Measurements from ENCODE around the gene SLC6A20. TPM values are rescaled to one million over a fixed set of nuclear protein-coding genes. Genes with fewer than 3 reads are reported as not detected.

SLC6A20 gene, protein sequence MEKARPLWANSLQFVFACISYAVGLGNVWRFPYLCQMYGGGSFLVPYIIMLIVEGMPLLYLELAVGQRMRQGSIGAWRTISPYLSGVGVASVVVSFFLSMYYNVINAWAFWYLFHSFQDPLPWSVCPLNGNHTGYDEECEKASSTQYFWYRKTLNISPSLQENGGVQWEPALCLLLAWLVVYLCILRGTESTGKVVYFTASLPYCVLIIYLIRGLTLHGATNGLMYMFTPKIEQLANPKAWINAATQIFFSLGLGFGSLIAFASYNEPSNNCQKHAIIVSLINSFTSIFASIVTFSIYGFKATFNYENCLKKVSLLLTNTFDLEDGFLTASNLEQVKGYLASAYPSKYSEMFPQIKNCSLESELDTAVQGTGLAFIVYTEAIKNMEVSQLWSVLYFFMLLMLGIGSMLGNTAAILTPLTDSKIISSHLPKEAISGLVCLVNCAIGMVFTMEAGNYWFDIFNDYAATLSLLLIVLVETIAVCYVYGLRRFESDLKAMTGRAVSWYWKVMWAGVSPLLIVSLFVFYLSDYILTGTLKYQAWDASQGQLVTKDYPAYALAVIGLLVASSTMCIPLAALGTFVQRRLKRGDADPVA
- 0.89 TPM for total RNA-seq (2021; ENCODE audit: unreplicated experiment)
- polyA plus RNA-seq (2012) = 0.78 and 1.8 TPM in 2 replicates
- percentile 29 among the genes with signal in this experiment for Bru-seq, nascent RNA
- BruChase-seq, experiment 1, labeled RNA remaining after a 6-hour chase = percentile 28 among the genes with signal in this experiment
- percentile 32 among the genes with signal in this experiment for BruChase-seq, experiment 2, labeled RNA remaining after a 2-hour chase
- long read RNA-seq = 0 reads

DNA sequence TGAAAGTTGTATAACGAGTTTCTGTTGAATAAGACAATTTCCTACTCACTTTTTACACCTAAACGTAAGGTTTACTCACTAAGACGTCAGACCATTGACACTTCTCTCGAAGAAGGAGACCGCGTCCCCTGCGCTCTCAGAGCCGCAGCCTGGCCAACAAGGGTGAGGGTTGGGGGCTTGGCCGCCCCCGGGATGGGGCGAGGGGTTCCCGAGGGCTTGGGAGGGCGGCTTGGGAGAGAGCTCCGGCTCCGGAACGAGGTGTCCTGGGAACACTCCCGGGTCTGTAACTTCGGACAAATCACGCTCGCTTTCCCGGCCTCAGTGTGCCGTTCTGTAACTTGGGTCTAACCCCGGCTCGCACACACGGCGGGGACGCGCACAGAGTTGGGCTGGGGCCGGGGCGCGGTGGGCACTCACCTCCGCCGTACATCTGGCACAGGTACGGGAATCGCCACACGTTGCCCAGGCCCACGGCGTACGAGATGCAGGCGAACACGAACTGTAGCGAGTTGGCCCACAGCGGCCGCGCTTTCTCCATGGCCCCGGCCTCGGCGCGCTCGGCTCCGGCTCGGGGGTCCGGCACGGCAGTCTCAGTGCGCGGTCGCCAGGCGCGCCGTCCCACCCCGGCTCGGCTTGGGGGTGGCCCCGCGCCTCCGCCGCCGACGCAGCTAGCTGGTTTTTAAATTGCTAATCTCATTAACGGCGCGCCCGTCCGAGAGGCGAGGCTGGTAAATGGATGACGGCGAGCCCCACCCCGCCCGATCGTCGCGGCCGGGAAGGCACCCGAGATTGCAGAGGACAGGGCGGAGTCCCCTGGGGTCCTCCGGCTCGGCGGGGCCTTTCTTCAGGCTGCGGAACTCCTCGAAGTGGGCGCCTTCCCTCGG, at the start of gene SLC6A20:
TSS of gene SLC6A20 (minus strand) at position 655 of the 884 bp plus-strand sequence. CDS start at position 538, 117 bp downstream.
- H3K9me3 ChIP-seq (ENCODE audit: control insufficient read depth in 1 of 2, insufficient read depth in 1 of 2, low read depth in 1 of 2, low read length in 2 of 2) = no peaks in the 10 kb centered on the region
- ChIA-PET RAD21 (ENCODE audit: low non-redundant PET in 1 of 2, low total read pairs in 2 of 2, uncharacterized antibody in 2 of 2, unreplicated experiment in 2 of 2) (no interaction called here), CTCF (interaction anchor here (1.3 kb wide), 1 partner anchor 35 kb away, joined by 3 read pairs; no protein-coding TSS in a partner anchor), POLR2A (no interaction called here)
- peak; percentile 59 for ATAC-seq
- no peak for TF ChIP-seq ZNF274 (IDR thresholded peaks at IDR 0.05; ENCODE audit: low read depth, low read length)
- TF ChIP-seq EGR1 (IDR thresholded peaks at IDR 0.05; ENCODE audit: low read depth) = no peak
- TF ChIP-seq SP1 (IDR thresholded peaks at IDR 0.05; ENCODE audit: low read depth) = no peak
- no peak for TF ChIP-seq POLR2AphosphoS5 (IDR thresholded peaks at IDR 0.05; ENCODE audit: low read depth, low read length)
- TF ChIP-seq, protein P1, sequence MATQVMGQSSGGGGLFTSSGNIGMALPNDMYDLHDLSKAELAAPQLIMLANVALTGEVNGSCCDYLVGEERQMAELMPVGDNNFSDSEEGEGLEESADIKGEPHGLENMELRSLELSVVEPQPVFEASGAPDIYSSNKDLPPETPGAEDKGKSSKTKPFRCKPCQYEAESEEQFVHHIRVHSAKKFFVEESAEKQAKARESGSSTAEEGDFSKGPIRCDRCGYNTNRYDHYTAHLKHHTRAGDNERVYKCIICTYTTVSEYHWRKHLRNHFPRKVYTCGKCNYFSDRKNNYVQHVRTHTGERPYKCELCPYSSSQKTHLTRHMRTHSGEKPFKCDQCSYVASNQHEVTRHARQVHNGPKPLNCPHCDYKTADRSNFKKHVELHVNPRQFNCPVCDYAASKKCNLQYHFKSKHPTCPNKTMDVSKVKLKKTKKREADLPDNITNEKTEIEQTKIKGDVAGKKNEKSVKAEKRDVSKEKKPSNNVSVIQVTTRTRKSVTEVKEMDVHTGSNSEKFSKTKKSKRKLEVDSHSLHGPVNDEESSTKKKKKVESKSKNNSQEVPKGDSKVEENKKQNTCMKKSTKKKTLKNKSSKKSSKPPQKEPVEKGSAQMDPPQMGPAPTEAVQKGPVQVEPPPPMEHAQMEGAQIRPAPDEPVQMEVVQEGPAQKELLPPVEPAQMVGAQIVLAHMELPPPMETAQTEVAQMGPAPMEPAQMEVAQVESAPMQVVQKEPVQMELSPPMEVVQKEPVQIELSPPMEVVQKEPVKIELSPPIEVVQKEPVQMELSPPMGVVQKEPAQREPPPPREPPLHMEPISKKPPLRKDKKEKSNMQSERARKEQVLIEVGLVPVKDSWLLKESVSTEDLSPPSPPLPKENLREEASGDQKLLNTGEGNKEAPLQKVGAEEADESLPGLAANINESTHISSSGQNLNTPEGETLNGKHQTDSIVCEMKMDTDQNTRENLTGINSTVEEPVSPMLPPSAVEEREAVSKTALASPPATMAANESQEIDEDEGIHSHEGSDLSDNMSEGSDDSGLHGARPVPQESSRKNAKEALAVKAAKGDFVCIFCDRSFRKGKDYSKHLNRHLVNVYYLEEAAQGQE (IDR thresholded peaks at IDR 0.05; ENCODE audit: low read depth) = no peak
- TF ChIP-seq YY1 (IDR thresholded peaks at IDR 0.05; ENCODE audit: extremely low read depth, insufficient replicate concordance, low read depth, low read length) = no peak
- TF ChIP-seq EZH2phosphoT487 (IDR thresholded peaks at IDR 0.05; ENCODE audit: borderline replicate concordance) = no peak
- TF ChIP-seq, protein P2, sequence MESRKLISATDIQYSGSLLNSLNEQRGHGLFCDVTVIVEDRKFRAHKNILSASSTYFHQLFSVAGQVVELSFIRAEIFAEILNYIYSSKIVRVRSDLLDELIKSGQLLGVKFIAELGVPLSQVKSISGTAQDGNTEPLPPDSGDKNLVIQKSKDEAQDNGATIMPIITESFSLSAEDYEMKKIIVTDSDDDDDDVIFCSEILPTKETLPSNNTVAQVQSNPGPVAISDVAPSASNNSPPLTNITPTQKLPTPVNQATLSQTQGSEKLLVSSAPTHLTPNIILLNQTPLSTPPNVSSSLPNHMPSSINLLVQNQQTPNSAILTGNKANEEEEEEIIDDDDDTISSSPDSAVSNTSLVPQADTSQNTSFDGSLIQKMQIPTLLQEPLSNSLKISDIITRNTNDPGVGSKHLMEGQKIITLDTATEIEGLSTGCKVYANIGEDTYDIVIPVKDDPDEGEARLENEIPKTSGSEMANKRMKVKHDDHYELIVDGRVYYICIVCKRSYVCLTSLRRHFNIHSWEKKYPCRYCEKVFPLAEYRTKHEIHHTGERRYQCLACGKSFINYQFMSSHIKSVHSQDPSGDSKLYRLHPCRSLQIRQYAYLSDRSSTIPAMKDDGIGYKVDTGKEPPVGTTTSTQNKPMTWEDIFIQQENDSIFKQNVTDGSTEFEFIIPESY (IDR thresholded peaks at IDR 0.05; ENCODE audit: extremely low read depth, insufficient replicate concordance, low read length) = no peak
- no peak for TF ChIP-seq MAX (IDR thresholded peaks at IDR 0.05)
- no peak for TF ChIP-seq FOSL1 (IDR thresholded peaks at IDR 0.05; ENCODE audit: low read depth)
- TF ChIP-seq ZFX (IDR thresholded peaks at IDR 0.05) = no peak
- TF ChIP-seq SIN3A (IDR thresholded peaks at IDR 0.05; ENCODE audit: low read depth) = no peak
- TF ChIP-seq SRF (IDR thresholded peaks at IDR 0.05; ENCODE audit: low read depth) = no peak
- TF ChIP-seq, protein P3, sequence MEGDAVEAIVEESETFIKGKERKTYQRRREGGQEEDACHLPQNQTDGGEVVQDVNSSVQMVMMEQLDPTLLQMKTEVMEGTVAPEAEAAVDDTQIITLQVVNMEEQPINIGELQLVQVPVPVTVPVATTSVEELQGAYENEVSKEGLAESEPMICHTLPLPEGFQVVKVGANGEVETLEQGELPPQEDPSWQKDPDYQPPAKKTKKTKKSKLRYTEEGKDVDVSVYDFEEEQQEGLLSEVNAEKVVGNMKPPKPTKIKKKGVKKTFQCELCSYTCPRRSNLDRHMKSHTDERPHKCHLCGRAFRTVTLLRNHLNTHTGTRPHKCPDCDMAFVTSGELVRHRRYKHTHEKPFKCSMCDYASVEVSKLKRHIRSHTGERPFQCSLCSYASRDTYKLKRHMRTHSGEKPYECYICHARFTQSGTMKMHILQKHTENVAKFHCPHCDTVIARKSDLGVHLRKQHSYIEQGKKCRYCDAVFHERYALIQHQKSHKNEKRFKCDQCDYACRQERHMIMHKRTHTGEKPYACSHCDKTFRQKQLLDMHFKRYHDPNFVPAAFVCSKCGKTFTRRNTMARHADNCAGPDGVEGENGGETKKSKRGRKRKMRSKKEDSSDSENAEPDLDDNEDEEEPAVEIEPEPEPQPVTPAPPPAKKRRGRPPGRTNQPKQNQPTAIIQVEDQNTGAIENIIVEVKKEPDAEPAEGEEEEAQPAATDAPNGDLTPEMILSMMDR (IDR thresholded peaks at IDR 0.05 in 2 of 3, conservative IDR thresholded peaks at IDR 0.05 in 1 of 3; ENCODE audit: borderline replicate concordance in 1 of 3, insufficient read depth in 1 of 3, low read depth in 2 of 3, low read length in 2 of 3) = no peak
- H3K4me3 ChIP-seq (replicated peaks in 1 of 2; ENCODE audit: low read depth in 1 of 2, low read length in 2 of 2) = peak within 1 kb of the TSS; percentile 45 to 58
- H3K79me2 ChIP-seq (ENCODE audit: insufficient read depth, low read length) = no peaks in the 10 kb centered on the region
- peak within 1 kb of the TSS; percentile 33; the same call in 1 of the 2 replicates for H3K9ac ChIP-seq (ENCODE audit: low read length)
- peak within 1 kb of the TSS; percentile 29; the same call in 1 of the 2 replicates for H3K27ac ChIP-seq (ENCODE audit: low read depth, low read length)
- DNase-seq (ENCODE audit: low read depth, low spot score) = no peak
- no peaks in the 10 kb centered on the region for H3K27me3 ChIP-seq (ENCODE audit: insufficient read depth, low read length)
- H3K9me2 ChIP-seq (ENCODE audit: insufficient read depth) = no peaks in the 10 kb centered on the region
- BruUV-seq (replicated peaks) = no TSS peak
- H3K36me3 ChIP-seq (ENCODE audit: control insufficient read depth in 1 of 2, insufficient read depth in 2 of 2, low read length in 2 of 2) = no peaks in the 10 kb centered on the region
- peak within 1 kb of the TSS; percentile 22 for H2AFZ ChIP-seq (ENCODE audit: low read depth, low read length, poor library complexity, severe bottlenecking)
- H4K20me1 ChIP-seq (ENCODE audit: insufficient read depth) = no peaks in the 10 kb centered on the region
- H3K4me1 ChIP-seq (ENCODE audit: control insufficient read depth in 1 of 2, insufficient read depth in 2 of 2, low read length in 2 of 2) = peaks cover 5 to 22% of the 10 kb centered on the region in 2 experiments; a peak in 2 of 4 replicates
- peak within 1 kb of the TSS; percentile 69 for H3K4me2 ChIP-seq (ENCODE audit: low read length)
- intact Hi-C loops (cut with micrococcal nuclease) = no loop called here
